Measurements from ENCODE around the gene RASA1.

RASA1 gene

GRCh38 chr5:87382224-87382623 is 114.5 kb downstream of the RASA1 start:
- H3K4me3 ChIP-seq (ENCODE audit: low read depth, low read length), result no peak overlapping the region

GRCh38 chr5:87383216-87383615 is 115.5 kb downstream of the RASA1 start:
- H3K4me3 ChIP-seq (ENCODE audit: low read depth, low read length), result no peak overlapping the region
- TF ChIP-seq CTCF (IDR thresholded peaks at IDR 0.05; ENCODE audit: low read depth, low read length), result no peak

More at GRCh38 chr5:87382224-87382623, 114.5 kb downstream of the RASA1 start:
- no peak for TF ChIP-seq CTCF (IDR thresholded peaks at IDR 0.05; ENCODE audit: low read depth, low read length)

GRCh38 chr5:87385802-87386201 is 118.1 kb downstream of the RASA1 start:
- no peak overlapping the region for H3K4me3 ChIP-seq (ENCODE audit: low read depth, low read length)
- TF ChIP-seq CTCF (IDR thresholded peaks at IDR 0.05; ENCODE audit: low read depth, low read length), result no peak

- TF ChIP-seq CTCF (IDR thresholded peaks at IDR 0.05; ENCODE audit: low read depth, low read length), result no peak
- no peak overlapping the region for H3K4me3 ChIP-seq (ENCODE audit: low read depth, low read length)
These were observed 120.4 kb downstream of the RASA1 start for GRCh38 chr5:87388129-87388528.

- no peak for TF ChIP-seq CTCF (IDR thresholded peaks at IDR 0.05; ENCODE audit: low read depth, low read length)
- no peak overlapping the region for H3K4me3 ChIP-seq (ENCODE audit: low read depth, low read length)
These were observed 121.8 kb downstream of the RASA1 start for GRCh38 chr5:87389296-87390034.

- H3K4me3 ChIP-seq (ENCODE audit: low read depth, low read length), result no peak overlapping the region
- no peak for TF ChIP-seq CTCF (IDR thresholded peaks at IDR 0.05; ENCODE audit: low read depth, low read length)
These were observed 122.4 kb downstream of the RASA1 start for GRCh38 chr5:87390075-87390474.

- TF ChIP-seq CTCF (IDR thresholded peaks at IDR 0.05; ENCODE audit: low read depth, low read length), result no peak
- H3K4me3 ChIP-seq (ENCODE audit: low read depth, low read length), result no peak overlapping the region
These were observed 123.0 kb downstream of the RASA1 start for GRCh38 chr5:87390576-87391199.

All from WI38 (cell line).